NCI-H1694 treated with DMSO at 0.1 percent for 48 hours (cell line): Measurements from ENCODE around the gene TMPRSS2.

ENCODE experiments used
- DNase-seq: peaks from one replicate; lab custom pipeline; 2025; lab: John Stamatoyannopoulos, UW

The TMPRSS2 gene

DNA sequence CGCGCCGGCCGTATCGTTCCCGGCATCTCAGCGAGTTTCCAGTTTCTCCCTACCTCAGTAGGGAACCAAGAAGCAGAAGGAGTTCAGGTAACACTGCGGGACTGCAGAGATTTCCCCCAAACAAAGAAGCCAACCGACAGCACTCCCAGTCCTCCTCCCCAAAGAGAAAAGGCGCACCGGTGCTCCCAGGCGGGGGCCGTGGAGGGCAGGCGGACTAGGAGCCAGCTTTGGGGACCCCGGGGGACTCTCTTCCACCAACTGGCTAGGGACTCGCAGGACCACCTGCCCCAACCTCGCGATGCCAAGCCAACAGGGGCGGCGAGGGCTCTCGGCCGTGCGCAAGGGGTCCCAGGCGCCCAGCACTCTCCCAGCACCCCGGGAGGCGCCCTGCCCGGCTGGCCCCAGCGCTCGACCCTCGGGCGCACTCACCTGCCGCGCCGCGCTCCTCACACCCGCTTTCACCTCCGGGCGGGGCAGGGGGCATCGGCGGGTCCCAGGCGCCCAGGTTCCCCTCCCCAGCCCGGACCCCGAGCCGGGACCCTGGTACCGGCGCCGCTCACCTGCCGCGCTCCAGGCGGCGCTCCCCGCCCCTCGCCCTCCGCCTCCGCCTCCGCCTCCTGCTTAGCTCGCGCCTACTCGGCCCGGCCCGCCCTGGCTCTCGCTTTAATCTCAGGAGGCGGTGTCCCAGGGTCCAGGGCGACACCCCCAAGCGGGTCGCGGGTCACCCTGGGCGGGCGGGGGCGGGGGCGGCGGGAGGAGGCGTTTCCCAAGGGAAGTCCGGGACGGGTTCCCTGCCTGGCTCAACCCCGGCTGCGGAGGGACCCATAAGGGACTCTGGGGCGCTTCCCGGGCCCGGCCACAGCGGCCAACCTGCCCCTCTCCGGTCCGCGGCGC is at the start of gene TMPRSS2:
Gene TMPRSS2, minus strand, starts transcription at position 638 of the 894 bp plus-strand sequence. CDS start 10,025 bp downstream, outside the sequence.
- DNase-seq = no peak

GRCh38 chr21:41555057-41555456 is 47.1 kb upstream of the TMPRSS2 start:
- DNase-seq = no peak

DNA sequence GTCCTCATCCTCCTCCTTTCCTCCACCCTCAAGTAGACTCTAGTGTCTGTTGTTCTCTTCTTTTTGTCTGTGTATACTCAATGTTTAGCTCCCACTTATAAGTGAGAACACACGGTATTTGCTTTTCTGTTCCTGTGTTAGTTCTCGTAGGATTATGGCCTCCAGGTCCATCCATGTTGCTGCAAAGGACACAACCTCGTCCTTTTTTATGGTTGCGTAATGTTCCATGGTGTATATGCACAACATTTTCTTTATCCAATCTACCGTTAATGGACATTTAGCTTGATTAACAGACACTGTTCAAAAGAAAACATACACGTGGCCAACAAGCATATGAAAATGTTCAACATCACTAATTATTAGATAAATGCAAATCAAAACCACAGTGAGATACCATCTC is 44.3 kb upstream of the TMPRSS2 start:
- no peak for DNase-seq

GRCh38 chr21:41548781-41549180 is 40.8 kb upstream of the TMPRSS2 start:
- DNase-seq = no peak

- no peak for DNase-seq
Observed at GRCh38 chr21:41547111-41547510, 39.2 kb upstream of the TMPRSS2 start.

GRCh38 chr21:41545500-41546359 is 37.8 kb upstream of the TMPRSS2 start:
- DNase-seq = no peak

DNA sequence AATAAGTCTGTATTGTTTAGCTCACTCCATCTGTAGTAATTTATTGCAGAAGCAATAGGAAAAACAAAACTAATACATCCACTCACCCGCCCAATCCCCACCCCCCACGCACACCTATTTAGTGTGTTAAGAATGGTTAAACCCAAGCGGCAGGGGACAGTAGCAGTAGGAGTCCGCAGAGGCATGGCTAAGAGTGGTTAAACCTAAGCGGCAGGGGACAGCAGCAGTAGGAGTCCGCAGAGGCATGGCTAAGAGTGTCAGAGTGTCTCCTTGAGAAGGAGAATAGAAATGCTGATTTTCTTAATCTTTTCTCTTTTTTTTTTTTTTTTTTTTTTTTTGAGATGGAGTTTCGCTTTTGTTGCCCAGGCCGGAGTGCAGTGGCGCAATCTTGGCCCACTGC is 34.8 kb upstream of the TMPRSS2 start:
- no peak for DNase-seq

- no peak for DNase-seq
Observed at GRCh38 chr21:41537356-41537755, 29.4 kb upstream of the TMPRSS2 start.

- no peak for DNase-seq
Observed at GRCh38 chr21:41536827-41537103, 28.8 kb upstream of the TMPRSS2 start.

DNA sequence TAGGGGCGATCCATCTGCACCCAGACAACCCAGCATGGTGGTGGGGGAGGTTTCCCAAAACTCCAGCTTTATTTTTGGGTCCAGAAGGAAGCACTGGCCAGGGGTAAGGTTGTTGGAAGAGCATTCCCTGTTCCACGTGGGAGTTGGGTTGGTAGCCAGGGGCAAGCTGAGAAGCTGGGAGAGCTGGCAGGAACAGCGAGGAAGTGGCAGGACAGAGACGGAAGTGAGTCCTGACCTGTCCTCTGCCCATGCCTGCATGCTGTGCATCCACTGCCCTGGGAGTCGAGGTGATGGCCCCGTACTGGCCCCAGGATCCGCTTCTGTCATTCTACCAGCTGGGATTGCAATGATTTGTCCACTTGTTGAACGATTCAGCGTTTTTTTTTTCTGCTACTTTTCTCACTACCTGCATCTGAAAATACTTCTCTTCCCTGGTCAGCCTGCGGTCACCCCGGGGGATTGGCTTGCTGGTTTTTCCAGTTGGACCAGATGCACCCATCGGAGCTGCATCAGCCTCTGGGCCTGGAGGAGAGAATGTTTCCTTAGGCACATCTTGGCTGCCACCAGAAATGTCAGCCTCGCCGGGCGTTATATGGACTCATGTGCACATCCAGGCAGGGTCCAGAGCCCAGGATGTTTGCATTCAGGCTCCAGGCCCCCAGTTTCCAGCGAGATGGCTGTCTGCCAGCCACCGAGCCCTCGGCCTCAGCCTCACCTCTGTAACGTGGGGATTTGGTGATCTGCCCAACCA is 28.3 kb upstream of the TMPRSS2 start:
- DNase-seq = no peak

- DNase-seq = no peak
Observed at GRCh38 chr21:41530366-41530765, 22.4 kb upstream of the TMPRSS2 start.

- DNase-seq = no peak
Observed at GRCh38 chr21:41529769-41530168, 21.8 kb upstream of the TMPRSS2 start.

GRCh38 chr21:41526478-41527087 is 18.6 kb upstream of the TMPRSS2 start:
- DNase-seq = no peak

- DNase-seq = no peak
Observed at GRCh38 chr21:41523175-41523574, 15.2 kb upstream of the TMPRSS2 start.

DNA sequence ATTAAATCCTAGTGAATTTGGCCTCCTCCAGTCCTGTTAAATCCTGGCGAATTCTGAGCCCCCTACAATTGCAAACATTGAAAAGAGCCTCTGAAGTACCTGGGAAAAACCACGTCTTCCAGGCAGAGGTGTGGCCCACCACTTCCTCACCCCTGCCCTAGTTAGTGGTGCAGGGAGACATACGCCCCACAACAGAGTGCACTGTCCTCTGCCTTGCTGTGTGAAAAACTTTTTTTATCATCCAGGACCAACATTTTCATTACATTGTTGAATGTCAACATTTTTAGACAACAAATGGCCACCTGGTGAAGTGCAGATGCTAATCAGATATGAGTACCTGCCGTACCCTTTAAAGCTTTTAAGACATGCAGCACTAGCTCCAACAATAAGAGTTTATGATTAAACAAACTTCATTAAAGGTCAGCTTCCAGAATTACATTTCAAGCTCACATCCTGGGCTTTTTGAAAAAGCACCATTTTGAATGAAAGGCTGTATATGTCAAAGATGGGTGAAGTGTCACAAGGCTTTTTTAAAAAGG is 13.6 kb upstream of the TMPRSS2 start:
- DNase-seq = no peak

DNA sequence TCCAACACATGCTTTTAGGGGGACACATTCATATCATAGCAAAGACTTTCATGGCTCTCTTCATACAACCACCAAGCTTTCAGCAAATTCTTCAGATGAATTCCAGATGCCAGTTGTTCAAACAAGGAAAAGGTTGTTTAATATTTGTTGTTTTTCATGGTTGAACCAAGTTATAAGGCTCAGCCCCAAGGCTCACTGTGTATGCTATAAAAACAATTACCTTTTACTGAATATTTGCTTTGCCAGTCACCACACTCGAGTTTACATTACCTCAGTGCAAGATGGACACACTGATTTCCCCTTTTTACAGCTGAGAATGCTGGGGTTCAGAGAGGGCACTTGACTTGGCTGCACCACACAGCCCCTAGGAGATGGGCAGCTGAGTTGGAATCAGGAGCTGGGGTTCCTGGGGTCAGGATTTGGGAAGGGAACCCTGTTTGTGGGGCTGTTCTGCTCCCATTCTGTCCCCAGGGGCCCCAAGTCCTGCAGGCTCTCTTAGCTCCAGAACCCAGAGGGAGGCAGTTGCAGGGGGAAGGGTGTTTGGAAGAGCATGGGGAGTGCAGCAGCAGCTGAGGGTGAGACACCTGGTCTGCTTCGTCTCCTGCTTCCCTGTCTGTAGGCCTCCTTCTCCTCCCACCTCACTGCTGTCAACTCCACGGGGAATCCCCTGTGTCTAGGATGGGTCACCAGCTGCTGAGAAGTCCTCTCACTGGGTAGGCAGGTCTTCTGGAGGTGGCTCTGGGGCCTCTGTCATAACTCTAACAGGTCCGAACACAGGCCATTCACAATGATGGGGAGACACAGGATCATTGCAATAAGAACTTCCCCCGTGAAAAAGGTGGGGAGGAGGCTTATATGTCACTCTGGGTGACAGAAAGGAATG is 12.8 kb upstream of the TMPRSS2 start:
- DNase-seq = no peak

DNA sequence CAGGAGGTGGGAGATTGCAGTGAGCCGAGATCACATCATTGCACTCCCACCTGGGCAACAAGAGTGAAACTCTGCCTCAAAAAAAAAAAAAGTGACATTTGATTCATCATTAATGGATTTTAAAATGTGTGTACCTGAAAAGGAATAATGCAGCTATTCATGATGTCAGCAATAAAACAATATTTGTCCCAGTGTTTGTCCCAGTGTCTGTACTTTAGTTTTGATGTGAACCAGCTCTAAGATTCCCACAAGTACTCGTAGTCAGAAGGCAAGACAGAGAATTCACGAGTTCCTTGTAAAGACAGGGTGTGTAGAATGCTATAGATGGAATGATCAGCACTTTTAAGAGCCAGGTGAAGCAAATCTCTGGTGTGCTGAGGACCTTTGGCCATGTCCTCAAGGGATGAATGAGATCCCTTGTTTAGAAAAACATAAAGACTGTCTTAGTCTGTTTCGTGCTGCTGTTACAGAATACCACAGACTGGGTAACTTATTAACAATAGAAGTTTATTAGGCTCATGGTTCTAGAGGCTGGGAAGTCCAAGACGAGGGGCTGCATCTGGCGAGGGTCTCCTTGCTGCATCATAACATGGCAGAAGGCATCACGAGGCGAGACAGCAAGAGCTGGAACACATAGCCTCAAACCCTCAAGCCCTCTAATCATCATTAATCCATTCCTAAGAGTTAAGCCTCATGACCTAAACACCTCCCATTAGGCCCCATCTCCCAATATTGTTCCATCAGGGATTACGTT is 12.0 kb upstream of the TMPRSS2 start:
- no peak for DNase-seq

DNA sequence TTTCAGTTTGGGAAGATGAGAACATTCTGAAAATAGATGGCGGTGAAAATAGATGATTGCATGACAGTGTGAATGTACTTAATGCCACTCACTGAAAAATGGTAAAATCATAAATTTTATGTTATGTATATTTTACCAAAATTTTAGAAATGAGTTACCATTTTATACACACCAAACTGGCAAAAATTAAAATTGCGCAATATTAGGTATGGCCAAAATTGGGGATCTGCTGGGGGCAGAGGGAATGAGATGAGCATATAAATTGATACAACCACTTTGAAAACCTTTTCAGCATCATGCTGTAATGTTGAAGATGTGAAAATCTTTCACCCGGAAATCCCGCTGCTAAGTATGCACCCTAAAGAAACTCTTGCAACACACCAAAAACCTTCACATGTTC is 10.8 kb upstream of the TMPRSS2 start:
- no peak for DNase-seq

DNA sequence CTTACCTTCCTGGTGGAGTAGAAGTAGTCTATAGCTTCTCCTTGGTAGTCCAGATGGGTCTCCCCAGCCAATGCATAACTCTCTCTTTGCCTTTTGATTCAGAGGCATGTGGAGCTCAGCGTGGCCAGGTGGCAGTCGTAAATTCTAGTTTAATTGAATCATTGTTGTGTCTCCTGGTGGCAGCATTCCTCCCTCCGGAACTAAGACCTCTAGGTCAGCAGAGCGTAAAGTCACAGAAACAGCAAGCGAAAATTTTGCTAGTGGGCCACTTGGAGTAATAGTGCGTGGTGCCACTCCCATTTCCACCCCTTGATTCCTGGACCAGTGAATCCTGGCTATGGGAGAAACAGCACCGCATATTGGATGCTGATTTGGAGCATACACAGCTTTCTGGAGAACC is 3.9 kb upstream of the TMPRSS2 start:
- DNase-seq = no peak

DNA sequence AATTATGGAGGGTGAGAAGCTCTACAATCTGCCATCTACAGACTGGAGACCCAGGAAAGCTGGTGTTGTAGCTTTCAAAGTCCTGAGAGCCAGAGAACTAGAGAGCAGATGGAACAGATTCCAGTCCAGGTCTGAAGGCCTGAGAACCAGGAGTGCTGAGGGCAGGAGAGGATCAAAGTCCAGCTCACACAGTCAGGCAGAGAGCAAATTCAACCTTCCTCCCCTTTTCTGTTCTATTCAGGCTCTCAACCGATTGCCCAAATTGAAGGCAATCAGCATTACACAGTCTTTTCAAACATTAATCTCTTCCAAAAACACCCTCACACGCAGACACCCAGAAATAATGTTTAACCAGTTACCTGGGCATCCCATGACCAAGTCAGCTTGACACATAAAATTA is 2.5 kb upstream of the TMPRSS2 start:
- no peak for DNase-seq
